ENCODE results near the gene POU6F2.
"Not testable (repeated sequence)": the region's sequence is repeated elsewhere in the genome, so short reads cannot be mapped to it uniquely, and the experiment has no call there.

Gene POU6F2

DNA sequence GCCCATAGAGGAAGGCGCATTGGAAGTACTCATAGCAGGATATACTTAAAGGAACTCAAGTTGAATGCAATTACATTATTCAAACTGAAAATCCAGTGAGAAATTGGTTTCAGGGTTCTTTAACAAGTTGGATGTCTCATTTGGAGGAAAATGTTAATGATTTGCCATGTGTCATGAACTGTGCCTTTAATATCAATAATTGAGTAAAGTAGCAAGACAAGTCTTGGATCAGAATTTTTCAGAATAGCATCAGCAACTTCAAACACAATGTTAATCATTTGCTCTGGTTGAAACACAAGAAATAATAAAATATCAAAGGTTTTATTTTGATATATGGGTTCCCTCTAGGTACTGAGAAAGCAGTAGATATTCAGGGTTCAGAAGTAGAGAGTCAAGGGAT is 24.5 kb upstream of the POU6F2 start:
- Mint-ChIP-seq H3K36me3 (no peaks in the 10 kb centered on the region), H3K27ac (no peak overlapping the region), H3K27me3 (peaks cover 9% of the 10 kb centered on the region), H3K4me3 (no peak overlapping the region), H3K9me3 (ENCODE audit: low read depth) (no peaks in the 10 kb centered on the region), H3K4me1 (ENCODE audit: low read depth) (no peaks in the 10 kb centered on the region)

DNA sequence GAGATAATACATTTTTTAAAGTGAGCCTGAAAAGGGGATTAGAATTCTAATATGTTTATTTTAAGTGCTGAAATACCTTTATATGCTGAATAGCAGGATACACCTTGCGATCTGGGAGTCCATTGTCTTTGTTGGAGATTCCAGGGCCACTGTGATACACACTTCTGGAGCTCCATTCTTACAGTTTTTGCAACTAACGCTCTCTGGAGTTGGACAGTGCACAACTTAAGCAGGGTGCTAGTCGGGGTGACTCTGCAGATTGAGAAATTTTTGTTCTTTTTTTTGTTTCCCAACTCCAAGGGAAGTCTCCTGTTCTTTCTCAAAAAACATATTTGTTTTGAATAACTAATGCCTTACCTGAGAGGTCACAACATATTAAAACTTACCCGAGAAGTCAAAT is 23.7 kb upstream of the POU6F2 start:
- Mint-ChIP-seq H3K4me3 (no peak overlapping the region), H3K27me3 (peaks cover 7% of the 10 kb centered on the region), H3K9me3 (ENCODE audit: low read depth) (no peaks in the 10 kb centered on the region), H3K27ac (no peak overlapping the region), H3K4me1 (ENCODE audit: low read depth) (no peaks in the 10 kb centered on the region), H3K36me3 (no peaks in the 10 kb centered on the region)

DNA sequence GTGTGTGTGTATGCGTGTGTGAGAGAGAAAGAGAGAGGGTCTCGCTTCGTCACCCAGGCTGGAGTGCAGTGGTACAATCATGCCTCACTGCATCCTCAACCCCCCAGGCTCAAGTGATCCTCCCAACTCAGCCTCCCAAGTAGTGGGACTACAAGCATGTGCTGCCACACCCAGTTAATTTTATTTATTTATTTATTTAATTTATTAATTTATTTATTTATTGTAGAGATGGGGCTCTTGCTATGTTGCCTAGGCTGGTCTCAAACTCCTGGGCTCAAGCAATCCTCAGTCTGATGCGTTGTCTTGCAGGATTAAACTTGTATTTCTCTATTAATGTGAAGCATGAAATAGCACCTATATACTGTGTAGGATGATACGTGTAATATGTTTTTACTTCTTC is 21.8 kb upstream of the POU6F2 start:
- H3K4me1 Mint-ChIP-seq (ENCODE audit: low read depth): no peaks in the 10 kb centered on the region
- H3K36me3 Mint-ChIP-seq: no peaks in the 10 kb centered on the region
- no peak overlapping the region for H3K27ac Mint-ChIP-seq
- H3K27me3 Mint-ChIP-seq: peaks cover 8% of the 10 kb centered on the region
- no peak overlapping the region for H3K4me3 Mint-ChIP-seq
- no peaks in the 10 kb centered on the region for H3K9me3 Mint-ChIP-seq (ENCODE audit: low read depth)

DNA sequence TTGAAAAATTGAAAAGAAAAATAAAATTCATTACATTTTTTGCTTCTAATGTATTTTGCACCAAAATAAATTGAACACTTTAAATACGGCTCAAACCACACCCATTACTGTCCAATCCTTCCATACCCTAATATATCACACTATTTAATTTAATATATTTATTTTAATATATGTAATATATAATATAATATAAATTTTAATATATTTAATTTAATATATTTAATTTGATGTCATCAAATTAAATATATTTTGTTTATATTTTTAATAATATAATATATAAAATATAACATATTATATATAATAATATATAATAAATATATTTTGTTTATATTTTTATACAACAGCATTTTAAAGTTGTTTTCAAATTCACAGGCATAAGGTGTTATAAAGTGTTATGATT is 15.7 kb upstream of the POU6F2 start:
- H3K27ac Mint-ChIP-seq: no peak overlapping the region
- H3K4me3 Mint-ChIP-seq: no peak overlapping the region
- H3K9me3 Mint-ChIP-seq (ENCODE audit: low read depth): peaks cover 5% of the 10 kb centered on the region
- H3K36me3 Mint-ChIP-seq: no peaks in the 10 kb centered on the region
- no peaks in the 10 kb centered on the region for H3K4me1 Mint-ChIP-seq (ENCODE audit: low read depth)
- peaks cover 3% of the 10 kb centered on the region for H3K27me3 Mint-ChIP-seq

DNA sequence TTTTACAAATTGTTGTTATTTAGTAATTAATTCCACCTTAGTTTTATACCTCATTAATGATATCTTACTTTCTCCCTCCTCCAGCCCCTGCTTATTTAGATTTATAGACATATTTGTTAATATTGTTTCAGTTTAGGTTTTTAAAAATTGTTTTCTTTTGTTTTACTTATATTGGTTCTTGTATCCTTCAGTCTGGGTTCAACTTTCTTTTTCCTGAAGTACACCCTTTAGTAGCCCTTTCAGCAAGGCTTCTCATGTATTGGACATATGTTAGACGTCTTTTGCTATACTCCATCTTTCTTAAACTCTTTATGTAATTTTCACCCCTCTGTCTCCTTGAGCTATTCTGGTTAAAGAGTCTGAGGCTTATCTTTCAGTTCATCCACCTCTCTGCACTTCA is 12.8 kb upstream of the POU6F2 start:
- Mint-ChIP-seq H3K4me1 (ENCODE audit: low read depth) (no peaks in the 10 kb centered on the region), H3K36me3 (no peaks in the 10 kb centered on the region), H3K4me3 (no peak overlapping the region), H3K27ac (no peak overlapping the region), H3K27me3 (peaks cover 1% of the 10 kb centered on the region), H3K9me3 (ENCODE audit: low read depth) (peaks cover 5% of the 10 kb centered on the region)

DNA sequence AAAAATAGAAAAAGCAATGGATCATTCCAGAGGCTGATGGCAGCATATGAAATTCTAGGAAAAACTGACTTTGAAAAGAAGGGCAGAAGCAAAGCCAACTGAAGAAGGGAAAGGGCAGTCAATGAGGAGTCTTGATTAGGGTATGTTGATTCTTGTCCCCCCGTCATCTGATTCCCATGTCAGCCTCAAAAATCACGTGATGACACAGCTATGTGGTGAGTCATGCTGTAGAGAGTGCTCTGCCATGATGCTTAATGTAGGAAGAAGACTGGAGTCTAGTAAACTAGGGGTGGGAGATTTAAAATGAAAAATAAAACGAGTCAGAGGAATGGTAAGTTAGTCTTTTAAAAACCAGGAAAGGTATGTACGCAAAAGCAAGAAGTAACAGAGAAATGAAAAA is 3.9 kb upstream of the POU6F2 start:
- no peaks in the 10 kb centered on the region for H3K4me1 Mint-ChIP-seq (ENCODE audit: low read depth)
- peaks cover 32% of the 10 kb centered on the region for H3K27me3 Mint-ChIP-seq
- no peaks in the 10 kb centered on the region for H3K9me3 Mint-ChIP-seq (ENCODE audit: low read depth)
- H3K27ac Mint-ChIP-seq: no peak overlapping the region
- H3K36me3 Mint-ChIP-seq: no peaks in the 10 kb centered on the region
- no peak overlapping the region for H3K4me3 Mint-ChIP-seq

DNA sequence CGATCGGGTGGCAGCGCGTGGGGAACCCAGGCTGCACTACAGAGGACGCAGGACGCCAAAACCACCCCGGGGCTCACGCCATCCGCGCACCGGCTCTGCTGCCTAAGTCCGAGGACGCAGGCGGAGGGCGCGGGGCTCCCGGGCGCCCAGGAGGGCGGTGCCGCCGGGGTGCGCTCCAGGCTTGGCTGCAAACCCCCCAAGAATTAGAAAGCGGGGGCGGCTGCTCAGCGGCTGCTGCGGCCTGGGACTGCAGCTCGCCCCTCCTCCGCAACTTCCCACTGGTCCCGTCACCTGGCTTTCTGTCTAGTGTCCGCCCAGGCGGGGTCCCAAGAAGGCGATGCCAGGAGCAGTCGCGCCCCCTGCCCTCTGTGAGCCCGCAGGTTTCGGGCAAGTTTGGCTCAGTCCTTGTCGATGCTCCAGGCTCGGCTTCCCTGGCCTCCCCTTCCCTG is 1.7 kb upstream of the POU6F2 start:
- H3K4me1 Mint-ChIP-seq (ENCODE audit: low read depth): no peaks in the 10 kb centered on the region
- H3K36me3 Mint-ChIP-seq: no peaks in the 10 kb centered on the region
- H3K27me3 Mint-ChIP-seq: peaks cover 34% of the 10 kb centered on the region
- H3K27ac Mint-ChIP-seq: no peak overlapping the region
- H3K9me3 Mint-ChIP-seq (ENCODE audit: low read depth): no peaks in the 10 kb centered on the region
- no peak overlapping the region for H3K4me3 Mint-ChIP-seq

DNA sequence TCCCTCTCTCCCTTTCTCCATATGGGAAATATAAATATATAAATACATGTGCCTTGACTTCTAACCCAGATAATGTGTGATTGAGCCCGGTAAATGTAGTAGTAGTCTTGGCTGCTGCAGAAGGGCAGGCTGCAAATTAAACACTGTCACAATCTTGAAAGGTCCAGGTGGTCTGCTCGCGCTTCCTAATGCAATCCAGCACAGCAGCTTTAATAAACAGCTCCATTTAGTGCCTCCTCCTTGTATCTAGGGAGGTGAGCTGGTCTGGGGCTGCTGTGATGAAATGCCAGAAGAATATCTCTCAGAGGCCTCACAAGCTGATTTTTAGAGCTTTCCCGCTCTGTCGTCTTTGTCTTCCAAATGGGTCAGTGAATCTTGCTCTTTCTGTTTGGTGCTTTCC is 782 bp downstream of the POU6F2 start:
- Mint-ChIP-seq H3K36me3 (no peaks in the 10 kb centered on the region), H3K4me3 (no peak overlapping the region), H3K27me3 (peaks cover 31% of the 10 kb centered on the region), H3K9me3 (ENCODE audit: low read depth) (no peaks in the 10 kb centered on the region), H3K4me1 (ENCODE audit: low read depth) (no peaks in the 10 kb centered on the region), H3K27ac (no peak overlapping the region)

DNA sequence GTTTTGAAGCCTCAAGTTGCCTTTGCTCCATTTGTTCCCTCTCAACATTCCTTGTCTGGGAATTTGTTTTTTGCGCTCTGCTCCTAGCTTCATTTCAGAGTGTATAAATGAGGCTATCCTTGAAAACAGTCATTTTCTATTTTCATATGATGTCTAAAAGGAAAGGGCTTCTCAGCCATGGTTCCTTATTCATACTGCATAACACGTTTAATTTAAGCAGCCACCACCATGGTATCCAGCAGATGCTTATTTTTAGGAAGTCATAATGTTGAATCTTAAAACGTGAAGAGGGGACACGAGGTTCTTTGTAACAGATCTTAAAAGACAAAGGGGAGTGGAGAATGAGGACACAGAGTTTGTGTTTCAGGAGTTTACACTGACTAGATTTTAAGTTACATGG is 14.5 kb downstream of the POU6F2 start:
- Mint-ChIP-seq H3K9me3 (ENCODE audit: low read depth) (peaks cover 4% of the 10 kb centered on the region), H3K4me1 (ENCODE audit: low read depth) (no peaks in the 10 kb centered on the region), H3K36me3 (no peaks in the 10 kb centered on the region), H3K27ac (no peak overlapping the region), H3K4me3 (no peak overlapping the region), H3K27me3 (peaks cover 6% of the 10 kb centered on the region)

DNA sequence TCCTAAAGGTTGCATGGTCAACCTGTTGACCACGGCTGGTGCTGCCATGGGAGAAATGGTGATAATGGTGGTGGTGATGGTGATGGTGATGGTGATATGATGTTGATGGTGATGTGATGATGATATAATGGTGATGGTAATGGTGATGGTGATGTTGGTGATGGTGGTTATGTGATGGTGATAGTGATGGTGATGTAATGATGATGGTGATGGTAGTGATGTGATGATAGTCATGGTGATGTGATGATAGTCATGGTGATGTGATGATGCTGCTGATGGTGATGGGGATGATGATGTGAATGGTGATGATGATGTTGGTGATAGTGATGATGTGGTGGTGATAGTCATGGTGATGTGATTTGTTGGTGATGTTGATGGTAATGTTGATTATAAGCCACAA is 23.9 kb downstream of the POU6F2 start:
- H3K4me3 Mint-ChIP-seq: no peak overlapping the region

DNA sequence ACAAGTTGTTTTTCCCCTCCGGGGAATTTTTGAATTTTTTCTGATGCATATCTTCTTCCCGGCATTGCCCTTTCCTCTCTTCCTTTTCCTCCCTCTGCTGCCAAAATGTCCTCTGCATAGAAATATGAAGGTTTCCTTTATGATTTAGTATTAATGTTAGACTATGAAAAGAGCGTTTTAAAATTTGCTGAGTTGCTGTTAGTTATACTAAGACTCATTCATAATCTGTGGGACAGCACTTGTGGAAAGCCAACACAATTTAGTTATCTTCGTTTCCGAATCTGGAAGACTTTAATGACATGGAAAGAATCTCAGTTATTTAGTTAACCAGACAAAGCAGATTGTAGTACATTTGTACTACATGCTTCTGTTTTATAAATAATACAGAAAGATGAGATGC is 25.0 kb downstream of the POU6F2 start:
- H3K4me1 Mint-ChIP-seq (ENCODE audit: low read depth): no peaks in the 10 kb centered on the region
- no peaks in the 10 kb centered on the region for H3K36me3 Mint-ChIP-seq
- H3K4me3 Mint-ChIP-seq: no peak overlapping the region
- H3K9me3 Mint-ChIP-seq (ENCODE audit: low read depth): no peaks in the 10 kb centered on the region
- H3K27ac Mint-ChIP-seq: no peak overlapping the region
- H3K27me3 Mint-ChIP-seq: no peaks in the 10 kb centered on the region

More for the DNA sequence above, 23.9 kb downstream of the POU6F2 start:
- Mint-ChIP-seq H3K36me3 (no peaks in the 10 kb centered on the region), H3K27me3 (no peaks in the 10 kb centered on the region), H3K9me3 (ENCODE audit: low read depth) (no peaks in the 10 kb centered on the region), H3K4me1 (ENCODE audit: low read depth) (no peaks in the 10 kb centered on the region), H3K27ac (no peak overlapping the region)

DNA sequence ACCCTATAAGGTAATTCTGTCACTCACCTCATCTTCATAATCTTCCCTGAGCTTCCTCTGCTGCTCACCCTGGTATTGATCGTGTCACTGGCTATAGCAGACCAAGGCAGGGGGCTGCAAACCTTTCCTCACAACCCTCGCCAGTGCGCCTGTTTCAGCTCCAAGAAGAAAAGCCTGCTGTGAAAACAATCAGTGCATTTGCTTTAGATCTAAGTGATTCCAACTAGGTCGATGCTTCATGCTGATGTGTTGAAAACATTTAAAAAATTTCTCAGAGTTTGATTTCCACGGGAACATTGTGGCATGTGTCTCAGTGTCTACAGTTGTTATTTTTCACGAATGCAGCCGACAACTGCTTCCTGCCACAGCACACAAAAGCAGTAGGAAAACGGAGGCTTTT is 27.3 kb downstream of the POU6F2 start:
- Mint-ChIP-seq H3K36me3 (no peaks in the 10 kb centered on the region), H3K4me1 (ENCODE audit: low read depth) (no peaks in the 10 kb centered on the region), H3K27me3 (no peaks in the 10 kb centered on the region), H3K27ac (no peak overlapping the region), H3K4me3 (no peak overlapping the region), H3K9me3 (ENCODE audit: low read depth) (no peaks in the 10 kb centered on the region)

DNA sequence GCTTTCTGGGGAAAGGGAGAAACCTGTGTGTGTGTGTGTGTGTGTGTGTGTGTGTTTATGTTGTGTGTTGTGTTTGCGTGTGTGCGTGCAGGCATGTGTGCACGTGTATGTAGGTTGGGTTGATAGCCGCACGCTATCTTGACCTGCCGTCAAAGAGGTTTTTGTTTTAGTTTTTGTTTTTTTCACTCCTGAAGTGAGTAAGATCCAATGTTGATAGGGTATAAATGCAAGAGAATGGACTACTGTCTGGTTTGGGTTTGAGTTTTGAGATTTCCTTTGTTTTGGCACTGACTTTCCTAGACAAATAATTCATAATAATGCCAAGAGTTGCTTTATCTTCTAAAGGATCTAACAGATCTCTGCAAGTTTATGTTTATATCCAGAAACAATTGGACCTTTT is 27.8 kb downstream of the POU6F2 start:
- no peaks in the 10 kb centered on the region for H3K9me3 Mint-ChIP-seq (ENCODE audit: low read depth)
- H3K27ac Mint-ChIP-seq: no peak overlapping the region
- H3K4me1 Mint-ChIP-seq (ENCODE audit: low read depth): no peaks in the 10 kb centered on the region
- no peaks in the 10 kb centered on the region for H3K27me3 Mint-ChIP-seq
- no peaks in the 10 kb centered on the region for H3K36me3 Mint-ChIP-seq
- no peak overlapping the region for H3K4me3 Mint-ChIP-seq

DNA sequence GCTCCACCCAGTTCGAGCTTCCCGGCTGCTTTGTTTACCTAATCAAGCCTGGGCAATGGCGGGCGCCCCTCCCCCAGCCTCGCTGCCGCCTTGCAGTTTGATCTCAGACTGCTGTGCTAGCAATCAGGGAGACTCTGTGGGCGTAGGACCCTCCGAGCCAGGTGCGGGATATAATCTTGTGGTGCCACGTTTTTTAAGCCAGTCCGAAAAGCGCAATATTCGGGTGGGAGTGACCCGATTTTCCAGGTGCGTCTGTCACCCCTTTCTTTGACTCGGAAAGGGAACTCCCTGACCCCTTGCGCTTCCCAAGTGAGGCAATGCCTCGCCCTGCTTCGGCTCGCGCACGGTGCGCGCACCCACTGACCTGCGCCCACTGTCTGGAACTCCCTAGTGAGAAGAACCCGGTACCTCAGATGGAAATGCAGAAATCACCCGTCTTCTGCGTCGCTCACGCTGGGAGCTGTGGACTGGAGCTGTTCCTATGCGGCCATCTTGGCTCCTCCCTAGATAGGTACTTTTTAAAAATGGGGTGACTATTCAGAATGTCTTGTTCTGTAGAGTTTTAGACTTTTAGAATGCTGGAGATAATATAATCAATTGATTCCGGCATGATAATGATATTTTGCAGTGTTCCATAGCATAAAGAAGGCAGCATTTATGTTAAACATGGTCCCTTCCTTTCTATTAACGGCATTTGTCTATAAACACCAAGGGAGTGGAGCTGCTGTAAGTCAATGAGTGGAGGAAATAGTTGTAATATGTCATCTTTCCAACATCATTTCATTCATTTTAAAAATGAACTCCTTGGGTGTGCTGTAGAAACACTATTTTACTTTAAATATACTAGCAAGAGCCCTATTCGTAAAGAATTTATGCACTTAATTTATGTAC is 35.6 kb downstream of the POU6F2 start:
- not testable (repeated sequence) for H3K27me3 Mint-ChIP-seq; H3K4me3 Mint-ChIP-seq; H3K9me3 Mint-ChIP-seq (ENCODE audit: low read depth); H3K4me1 Mint-ChIP-seq (ENCODE audit: low read depth); H3K27ac Mint-ChIP-seq; H3K36me3 Mint-ChIP-seq

DNA sequence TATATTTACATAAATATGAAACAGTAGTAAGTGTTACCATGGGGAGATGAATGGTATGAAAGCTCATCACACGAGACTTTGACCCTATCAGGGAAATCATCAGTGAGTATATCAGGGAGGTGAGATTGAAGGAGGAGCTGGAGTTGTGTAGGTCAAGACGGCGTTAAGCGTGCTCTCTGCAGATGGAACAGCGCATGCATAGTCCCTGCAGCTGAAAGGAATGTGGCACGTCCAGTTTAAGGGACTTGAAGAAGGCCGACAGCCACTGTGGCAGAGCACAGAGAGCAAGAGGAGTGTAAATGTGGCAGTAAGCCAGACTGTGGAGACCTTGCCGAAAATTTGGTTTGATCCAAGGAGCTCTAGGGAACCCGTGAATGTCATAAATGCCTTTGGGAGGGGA is 38.9 kb downstream of the POU6F2 start:
- no peaks in the 10 kb centered on the region for H3K36me3 Mint-ChIP-seq
- no peaks in the 10 kb centered on the region for H3K9me3 Mint-ChIP-seq (ENCODE audit: low read depth)
- no peaks in the 10 kb centered on the region for H3K4me1 Mint-ChIP-seq (ENCODE audit: low read depth)
- no peak overlapping the region for H3K27ac Mint-ChIP-seq
- H3K27me3 Mint-ChIP-seq: peaks cover 2% of the 10 kb centered on the region
- H3K4me3 Mint-ChIP-seq: no peak overlapping the region

DNA sequence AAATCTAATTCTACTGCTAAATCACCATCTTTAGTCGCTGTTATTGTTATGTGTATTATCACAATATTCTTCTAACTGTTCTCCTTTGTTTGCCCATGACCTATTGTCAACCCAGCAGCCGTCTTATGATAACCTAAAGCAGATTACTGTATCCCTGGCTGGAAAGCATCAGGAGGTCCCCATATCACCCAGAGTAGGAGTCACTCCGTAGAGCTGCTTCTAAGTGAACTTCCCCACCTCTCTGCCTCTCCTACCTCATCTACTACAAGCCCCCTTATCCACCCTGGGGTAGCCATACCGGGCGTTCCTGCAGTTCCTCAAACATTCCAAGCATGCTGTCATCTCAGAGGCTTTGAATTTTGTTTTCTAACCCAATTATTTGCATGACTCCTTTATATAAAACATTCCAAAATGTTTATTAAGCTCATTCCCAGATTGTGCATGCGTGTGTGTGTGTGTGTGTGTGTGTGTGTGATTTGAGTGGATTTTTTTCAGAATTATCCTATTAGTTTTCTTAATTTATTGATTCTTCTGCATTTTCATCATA is 39.7 kb downstream of the POU6F2 start:
- Mint-ChIP-seq H3K36me3 (no peaks in the 10 kb centered on the region), H3K9me3 (ENCODE audit: low read depth) (no peaks in the 10 kb centered on the region), H3K4me1 (ENCODE audit: low read depth) (no peaks in the 10 kb centered on the region), H3K27ac (no peak overlapping the region), H3K27me3 (peaks cover 2% of the 10 kb centered on the region), H3K4me3 (no peak overlapping the region)
